SHP77 (cell line): ENCODE results near the gene PAN3.
A peak's percentile ranks its signal among the peaks of the same experiment; 100 is the strongest.
"Not testable (repeated sequence)": the region's sequence is repeated elsewhere in the genome, so short reads cannot be mapped to it uniquely, and the experiment has no call there.

Experiments used
- DNase-seq, 2 experiments: peaks; one replicate each; lab custom pipeline; 2025; lab: John Stamatoyannopoulos, UW

The PAN3 gene, protein sequence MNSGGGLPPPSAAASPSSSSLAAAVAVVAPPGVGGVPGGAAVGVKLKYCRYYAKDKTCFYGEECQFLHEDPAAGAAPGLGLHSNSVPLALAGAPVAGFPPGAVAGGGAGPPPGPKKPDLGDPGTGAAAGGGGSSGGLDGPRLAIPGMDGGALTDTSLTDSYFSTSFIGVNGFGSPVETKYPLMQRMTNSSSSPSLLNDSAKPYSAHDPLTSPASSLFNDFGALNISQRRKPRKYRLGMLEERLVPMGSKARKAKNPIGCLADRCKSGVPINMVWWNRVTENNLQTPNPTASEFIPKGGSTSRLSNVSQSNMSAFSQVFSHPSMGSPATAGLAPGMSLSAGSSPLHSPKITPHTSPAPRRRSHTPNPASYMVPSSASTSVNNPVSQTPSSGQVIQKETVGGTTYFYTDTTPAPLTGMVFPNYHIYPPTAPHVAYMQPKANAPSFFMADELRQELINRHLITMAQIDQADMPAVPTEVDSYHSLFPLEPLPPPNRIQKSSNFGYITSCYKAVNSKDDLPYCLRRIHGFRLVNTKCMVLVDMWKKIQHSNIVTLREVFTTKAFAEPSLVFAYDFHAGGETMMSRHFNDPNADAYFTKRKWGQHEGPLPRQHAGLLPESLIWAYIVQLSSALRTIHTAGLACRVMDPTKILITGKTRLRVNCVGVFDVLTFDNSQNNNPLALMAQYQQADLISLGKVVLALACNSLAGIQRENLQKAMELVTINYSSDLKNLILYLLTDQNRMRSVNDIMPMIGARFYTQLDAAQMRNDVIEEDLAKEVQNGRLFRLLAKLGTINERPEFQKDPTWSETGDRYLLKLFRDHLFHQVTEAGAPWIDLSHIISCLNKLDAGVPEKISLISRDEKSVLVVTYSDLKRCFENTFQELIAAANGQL

DNA sequence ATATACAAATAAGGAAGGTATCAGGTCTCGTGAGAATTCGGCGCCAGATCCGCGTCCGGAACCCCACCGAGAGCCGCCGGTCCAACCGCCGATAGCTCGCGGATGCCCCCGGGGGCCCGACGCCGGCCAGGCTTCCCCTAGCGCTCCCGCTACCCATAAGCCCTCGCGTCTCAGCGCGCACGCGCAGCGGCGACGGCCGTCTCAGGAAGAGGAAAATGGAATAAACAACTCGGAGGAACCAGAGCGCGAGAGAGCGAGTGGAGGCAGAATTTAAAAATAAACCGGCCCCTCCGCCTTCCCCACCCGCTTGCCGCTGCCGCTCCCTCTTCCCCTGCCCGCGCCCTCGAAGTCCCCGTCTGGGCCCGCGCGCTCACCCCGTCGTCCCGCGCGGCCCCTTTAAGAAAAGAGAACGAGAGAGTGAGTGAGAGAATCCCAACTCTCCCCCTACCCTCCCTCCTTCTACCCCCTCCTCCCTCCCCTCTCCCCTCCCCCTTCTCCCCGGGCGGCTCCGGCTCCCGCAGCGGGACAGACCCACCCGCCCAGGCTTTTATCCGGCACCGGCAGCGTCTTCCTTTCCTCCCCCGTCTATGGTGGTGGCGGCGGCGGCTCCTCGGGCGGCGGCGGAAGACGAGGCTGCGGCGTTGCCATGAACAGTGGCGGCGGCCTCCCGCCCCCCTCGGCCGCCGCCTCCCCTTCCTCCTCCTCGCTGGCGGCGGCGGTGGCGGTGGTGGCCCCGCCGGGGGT lies at the start of gene PAN3:
Gene PAN3, plus strand, starts transcription at position 534 of the 744 bp plus-strand sequence. Its CDS starts 113 bp downstream, at position 647.
- DNase-seq: peak; percentile 80 to 90

DNA sequence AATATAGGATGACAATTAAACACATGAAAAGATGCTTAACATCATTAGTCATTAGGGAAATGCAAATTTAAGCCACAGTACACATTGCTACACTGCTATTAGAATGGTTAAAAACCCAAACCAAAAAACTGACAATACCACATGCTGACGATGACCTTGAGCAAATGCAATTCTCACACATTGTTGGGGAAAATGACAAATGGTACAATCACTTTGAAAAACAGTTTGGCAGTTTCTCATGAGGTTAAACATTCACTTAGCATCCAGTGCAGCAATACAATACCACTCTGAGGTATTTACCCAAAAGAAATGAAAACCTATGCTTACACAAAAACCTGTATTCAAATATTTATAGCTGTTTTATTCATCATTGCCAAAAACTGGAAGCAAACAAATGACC lies 49.3 kb upstream of the PAN3 start:
- DNase-seq: no peak

DNA sequence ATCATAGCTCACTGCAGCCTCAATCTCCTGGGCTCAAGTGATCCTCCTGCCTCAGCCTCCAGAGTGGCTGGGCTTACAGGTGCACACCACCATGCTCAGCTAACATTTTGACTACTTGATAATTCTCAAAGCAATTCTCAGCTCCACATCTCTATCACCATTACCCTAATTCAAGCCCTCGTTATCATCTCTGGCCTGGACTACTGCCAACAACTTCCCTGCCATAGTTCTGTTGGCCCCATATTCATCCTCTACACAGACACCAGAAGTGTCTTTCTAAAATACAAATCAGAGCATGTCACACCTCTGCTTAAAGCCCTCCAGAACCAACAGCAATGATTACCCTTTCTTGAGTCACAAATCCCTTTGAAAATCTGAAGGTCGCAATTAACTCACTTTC lies 45.9 kb upstream of the PAN3 start:
- DNase-seq: no peak

DNA sequence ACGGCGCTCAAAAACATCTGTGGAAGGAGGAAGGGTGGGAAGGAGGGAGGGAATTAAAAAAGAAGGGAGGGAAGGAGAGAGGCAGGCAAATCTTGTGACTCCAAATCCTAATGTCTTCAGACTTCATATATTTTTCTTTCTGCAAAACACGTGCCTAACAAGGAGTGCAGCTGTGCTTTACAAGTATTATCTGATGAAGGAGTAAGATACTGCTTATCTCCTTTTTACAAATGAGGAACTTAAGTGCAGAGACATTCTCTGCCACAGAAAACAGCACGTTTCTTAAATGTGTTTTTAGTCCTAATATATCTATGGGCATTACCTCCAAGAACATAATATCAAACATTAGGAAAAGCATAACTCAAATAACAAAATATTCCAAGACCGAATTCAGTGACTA lies 44.5 kb upstream of the PAN3 start:
- no peak for DNase-seq

DNA sequence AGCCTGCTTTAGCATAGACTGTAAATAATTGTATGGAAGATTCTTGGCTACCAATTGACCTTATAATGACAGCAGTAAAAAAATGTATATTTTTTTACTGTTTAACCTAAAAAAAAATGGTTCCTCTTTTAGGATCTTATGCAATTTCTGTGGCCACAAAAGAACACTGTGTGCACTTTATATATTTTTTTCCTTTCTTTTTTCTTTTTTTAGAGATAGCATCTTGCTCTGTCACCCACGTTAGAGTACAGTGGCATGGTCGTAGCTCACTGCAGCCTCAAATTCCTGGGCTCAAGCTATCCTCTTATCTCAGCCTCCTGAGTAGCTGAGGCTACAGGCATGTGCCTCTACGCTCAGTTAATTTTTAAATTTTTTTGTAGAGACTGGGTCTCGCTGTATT lies 44.0 kb upstream of the PAN3 start:
- no peak for DNase-seq

DNA sequence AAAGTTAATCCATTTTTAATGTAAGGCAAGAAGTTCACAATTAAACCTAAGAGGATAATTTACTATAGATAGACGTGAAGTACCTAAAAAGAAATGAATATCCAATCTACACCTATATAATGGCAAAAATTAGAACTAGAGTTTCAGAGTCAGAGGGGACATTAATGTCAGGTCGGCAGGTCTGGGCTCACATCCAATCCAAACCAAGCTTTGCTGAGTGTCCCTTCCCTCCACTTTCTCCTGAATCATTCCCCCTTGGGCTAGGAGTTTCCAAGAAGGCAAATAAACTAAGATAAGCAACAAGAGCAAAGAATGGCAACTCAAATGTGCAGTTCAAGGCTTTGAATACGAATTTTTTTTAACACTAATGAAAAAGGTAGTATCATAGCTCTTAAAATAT lies 40.8 kb upstream of the PAN3 start:
- no peak for DNase-seq

DNA sequence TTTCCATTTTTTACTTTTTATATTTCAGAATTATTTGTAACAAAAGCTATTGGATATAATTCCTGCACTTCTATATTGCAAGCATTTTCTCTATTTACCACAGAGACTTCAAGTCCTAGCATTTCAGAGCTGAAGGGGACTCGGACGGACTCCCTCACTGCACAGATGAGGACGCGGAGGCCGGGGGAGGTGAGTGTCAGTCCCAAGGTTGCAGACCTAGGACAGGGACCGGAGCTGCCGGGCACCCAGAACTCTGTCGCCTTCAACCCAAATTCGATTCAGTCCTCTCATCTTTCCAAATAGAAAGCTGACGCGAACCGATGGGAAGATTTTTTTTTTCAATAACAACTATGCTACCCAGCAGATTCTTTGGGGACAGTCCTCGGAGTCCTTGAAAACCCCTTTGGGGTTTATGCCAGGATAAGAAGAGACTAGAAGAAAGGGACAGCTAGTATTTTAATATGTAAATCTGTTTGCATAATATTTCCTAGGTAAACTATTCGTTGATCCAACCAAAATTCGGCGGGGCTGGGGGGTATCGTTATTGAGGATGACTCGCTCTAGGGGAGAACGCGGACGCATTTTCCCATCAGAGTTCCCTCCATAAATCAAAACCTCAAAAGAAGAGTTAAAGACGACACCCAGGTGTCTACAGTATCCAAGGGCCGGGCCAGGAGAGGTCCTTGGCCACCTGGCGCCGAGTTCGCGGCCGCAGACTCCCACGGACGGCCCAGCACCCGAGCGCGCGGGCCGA lies 38.8 kb upstream of the PAN3 start:
- no peak for DNase-seq

DNA sequence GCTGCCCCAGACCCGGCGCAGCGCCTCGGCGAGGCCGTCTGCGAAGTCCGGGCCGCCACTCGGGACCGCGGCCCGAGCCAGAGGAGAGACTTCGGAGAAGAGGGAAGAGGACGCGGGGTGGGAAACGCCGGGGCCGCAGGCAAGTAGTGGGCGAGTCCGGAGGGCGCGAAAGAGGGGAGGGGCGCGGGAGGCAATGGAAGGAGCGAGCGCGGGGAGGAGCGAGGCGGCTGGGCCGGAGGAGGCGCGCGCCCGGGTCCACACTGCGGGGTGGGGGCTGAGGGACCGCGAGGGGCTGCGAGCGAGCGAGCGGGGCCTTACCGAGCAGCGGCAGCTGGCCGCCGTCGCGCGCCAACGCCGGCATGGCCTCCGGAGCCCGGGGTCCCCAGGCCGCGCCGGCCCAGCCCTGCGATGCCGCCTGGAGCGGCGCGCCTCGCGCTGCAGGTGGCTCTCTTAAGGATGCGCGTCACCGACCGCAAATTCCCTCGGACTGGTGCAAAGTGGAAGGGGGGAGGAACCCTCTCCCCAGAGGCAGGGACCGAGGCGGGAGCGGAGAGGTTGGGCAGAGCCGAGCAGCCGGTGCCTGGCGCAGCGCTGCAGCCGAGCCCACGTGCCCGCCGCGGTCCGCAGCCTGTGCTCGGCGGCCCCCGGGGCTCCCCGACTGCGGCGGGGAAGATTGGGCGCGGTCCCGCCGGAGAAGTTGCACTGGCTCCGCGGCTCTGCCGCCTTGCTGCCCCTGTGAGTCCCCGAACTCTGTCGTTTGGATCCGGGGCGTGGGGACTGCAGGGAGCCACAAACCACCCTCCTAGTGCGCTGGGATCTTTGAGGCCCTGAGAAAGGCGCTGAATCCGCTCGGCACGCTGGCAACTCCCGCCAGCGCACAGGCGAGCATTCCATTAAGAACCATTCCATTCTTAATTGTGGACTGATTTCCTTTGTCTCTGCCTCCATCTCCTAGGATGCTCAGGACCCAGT lies 37.9 kb upstream of the PAN3 start, which contains the start of gene FLT3:
Gene FLT3, minus strand, starts transcription at position 427 of the 972 bp plus-strand sequence. Its CDS starts 66 bp downstream, at position 361.
- DNase-seq: no peak

DNA sequence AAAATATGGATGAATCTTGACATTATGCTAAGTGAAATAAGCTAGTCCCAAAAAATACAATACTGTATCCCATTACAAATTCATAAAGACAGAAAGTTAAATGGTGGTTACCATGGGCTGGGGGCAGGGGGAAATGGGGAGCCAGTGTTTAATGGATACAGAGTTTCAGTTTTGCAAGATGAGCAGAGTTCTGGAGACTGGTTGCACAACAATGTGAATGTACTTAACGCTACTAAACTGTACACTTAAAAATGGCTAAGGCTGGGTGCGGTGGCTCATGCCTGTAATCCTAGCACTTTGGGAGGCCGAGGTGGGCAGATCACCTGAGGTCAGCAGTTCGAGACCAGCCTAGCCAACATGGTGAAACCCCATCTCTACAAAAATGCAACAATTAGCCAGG lies 36.5 kb upstream of the PAN3 start:
- not testable (repeated sequence) for DNase-seq

DNA sequence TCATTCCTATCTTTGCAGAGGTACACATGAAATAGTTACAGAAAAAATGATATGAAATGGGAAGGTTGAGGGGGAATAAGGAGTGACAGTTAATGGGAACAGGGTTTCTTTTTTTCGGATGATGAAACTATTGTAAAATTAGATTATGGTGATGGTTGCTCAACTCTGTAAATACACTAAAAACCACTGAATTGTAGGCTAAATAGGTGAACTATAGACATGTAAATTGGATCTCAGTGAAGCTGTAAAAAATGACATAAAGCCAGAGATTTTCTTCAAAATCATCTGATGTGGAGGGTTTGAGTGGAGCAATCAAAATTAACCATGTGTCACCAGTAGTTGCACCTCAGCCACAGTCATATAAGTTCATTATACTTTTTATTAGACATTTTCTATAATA lies 31.4 kb upstream of the PAN3 start:
- DNase-seq: no peak

DNA sequence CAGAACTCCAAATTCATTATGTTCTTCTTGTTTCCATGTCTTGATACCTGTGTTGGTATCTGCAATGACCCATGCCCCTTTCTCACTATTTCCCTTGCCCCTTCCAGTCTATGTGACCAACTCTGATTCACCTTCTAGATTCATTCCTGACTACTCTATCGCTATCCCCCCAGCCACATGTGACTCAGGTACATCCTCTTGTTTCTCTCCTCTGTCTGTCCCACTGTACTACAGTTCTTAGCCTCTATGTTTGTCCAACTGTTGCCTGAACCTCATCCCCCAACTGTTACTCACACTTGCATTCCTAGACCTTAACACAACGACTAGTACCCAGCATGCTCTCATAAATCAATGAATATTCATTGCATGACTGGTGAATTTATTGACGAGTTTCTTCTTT lies 27.9 kb upstream of the PAN3 start:
- no peak for DNase-seq

DNA sequence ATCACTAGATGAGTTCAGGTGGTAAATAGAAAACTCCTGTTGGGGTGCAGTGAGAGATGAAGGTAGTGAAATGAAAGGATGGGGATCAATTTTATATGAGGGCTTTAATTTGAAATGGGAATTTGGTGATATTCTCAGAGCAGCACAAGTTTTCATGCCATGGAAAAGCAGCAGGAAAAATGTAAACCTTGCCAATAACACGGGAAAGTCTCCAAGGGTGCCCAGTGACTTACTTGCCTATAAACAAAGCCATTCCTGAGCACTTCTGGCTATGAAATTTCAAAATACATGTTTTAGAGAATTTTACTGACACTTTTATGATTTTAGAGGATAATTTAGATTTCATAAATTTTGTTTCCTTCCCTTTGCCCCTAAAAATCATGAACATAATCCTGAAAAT lies 21.6 kb upstream of the PAN3 start:
- no peak for DNase-seq

DNA sequence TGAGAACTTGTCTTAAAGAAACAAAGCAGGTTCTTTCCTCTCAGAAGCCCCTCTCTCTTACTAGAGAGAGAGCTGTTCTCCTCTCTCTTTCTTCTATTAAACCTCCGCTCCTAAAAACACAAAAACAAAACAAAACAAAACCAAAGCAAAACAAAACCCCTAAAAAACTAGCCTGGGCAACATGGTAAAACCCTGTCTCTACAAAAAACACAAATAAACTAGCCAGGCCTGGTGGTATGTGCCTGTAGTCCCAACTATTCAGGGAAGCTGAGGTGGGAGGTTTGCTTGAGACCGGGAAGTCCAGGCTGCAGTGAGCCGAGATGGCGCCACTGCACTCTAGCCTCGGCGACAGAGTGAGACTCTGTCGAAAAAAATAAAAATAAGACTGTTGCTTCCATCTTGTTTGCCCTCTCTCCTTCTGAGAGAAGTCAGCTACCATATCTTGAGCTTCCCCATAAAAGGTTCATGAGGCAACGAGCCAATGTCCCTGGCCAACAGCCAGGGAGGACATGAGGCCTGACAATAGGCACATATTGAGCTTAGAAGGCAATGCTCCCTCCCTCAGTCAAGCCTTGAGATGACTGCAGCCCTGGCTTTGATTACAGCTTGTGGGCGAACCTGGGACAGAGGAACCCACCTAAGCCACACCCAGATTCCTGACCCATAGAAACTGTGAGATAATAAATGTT lies 20.5 kb upstream of the PAN3 start:
- DNase-seq: no peak

DNA sequence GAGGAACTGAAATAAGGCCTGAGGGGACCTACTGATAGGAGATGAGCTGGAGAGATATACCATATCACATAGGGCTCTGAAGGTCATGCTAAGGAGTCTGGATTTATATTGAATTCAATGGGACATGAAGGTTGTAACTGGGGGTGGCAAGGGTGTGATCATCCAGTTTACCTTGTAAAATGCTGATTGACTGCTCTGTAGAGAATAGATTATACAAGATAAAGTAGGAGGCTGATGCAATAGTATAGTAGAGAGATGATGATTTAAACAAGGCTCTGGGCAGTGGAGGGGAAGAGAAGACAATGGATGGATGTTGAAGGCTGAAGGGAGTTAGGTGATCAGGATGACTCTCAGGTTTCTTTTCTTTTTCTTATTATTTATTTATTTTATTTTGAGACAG lies 18.0 kb upstream of the PAN3 start:
- no peak for DNase-seq

DNA sequence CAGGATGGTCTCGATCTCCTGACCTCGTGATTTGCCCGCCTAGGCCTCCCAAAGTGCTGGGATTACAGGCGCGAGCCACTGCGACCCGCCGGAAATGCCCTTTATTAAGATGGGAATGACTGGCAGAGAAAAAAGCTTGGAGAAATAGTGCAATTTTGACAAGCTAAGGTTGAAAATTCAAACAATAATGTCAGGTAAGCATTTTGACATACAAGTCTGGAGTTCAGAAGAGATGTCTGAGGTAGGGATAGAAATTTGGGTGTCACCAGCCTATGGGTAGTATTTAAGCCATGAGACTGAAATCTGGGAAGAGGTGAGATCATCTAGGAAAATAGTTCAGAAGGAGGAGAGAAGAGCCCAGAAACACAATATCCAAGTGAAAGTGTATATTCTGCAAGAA lies 17.1 kb upstream of the PAN3 start:
- DNase-seq: no peak

DNA sequence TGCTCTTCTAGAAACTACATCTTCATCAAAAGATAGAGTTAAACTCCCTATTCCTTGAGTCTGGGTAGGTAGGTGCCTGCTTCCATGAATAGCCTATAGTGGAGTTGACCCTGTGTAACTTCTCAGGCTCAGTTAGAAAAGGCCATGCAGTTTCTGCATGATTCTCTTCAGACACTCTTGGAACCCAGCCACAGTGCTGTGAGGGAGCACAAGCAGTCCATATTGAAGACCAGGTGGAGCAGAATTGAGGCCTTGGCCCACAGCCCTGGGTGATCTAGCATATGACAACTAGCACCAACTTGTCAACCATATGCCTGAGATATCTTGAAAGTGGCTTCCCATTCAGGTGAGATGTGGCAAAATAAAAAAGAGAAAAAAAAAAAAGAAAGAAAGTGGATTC lies 10.3 kb upstream of the PAN3 start:
- no peak for DNase-seq

DNA sequence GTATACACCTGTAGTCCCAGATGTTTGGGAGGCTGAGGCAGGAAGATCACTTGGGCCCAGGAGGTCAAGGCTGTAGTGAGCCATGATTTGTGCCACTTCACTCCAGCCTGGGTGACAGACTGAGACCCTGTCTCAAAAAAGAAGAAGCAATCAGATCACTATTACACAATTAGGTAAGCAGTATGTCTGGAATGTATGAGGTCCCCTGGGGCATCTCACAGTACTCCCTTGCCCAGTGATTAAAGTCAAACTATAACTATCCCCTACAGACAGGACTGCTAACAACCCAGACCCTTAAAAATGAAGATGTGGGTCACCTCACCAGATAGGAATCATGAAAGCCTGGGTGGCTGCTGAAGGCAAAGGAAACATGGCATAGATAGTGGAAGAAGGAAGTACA lies 9.4 kb upstream of the PAN3 start:
- no peak for DNase-seq

DNA sequence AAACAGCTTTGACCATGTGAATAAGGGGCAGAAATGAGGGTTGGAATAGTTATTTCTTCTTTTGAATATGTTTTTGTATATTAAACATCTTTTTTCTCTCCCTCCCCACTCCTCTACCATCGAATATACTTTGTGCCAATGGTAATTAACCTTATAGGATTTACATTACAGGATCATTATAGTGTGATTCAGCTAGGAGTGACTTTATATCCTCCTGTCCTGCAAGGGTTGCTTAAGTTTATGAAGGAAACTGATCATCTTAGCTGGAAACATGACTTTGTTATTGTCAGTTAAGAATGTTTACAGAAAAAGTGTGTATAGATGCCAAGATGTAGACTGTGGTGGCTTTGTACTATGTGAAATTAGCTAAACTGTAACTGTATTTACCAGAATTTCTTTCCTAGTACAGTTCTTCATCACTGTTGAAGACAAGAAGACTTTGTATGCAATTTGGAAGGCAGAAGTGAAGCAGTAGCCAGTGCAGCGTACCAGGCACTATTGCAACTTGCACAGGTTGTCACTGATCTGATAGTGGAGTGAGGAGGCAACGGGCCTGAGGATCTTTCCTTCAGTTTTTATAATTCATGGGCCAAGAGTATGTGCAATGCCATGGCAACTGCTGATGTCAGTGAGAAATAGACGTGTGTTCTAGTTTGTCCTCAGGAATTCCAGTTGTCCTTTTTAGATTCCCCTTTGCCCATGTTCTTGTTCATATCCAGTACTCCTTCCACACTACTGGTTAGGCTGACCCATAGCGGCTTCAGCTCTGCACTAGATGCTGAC lies 8.2 kb upstream of the PAN3 start:
- DNase-seq: no peak

DNA sequence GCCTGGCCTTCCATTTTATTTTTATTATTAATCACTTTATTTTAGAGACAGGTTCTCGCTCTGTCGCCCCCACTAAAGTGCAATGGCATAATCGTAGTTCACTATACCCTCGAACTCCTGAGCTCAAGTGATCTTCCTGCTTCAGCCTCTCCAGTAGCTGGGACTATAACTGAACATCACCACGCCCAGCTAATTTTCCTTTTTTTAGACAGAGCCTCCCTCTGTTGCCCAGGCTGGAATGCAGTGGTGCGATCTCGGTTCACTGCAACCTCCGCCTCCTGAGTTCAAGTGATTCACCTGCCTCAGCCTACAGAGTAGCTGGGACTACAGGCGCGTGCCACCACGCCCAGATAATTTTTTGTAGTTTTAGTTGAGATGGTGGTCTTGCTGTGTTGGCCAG lies 6.7 kb upstream of the PAN3 start:
- DNase-seq: no peak
